A673 (cell line): Measurements from ENCODE around the gene OLFM1.

Source experiments
- EZH2 ChIP-seq: fragments of 200-600 bp; sonication (generic); IDR thresholded peaks from 2 replicates; pipeline ENCODE4 v1.6.1; 2017; ENCODE audit warnings: borderline replicate concordance, low read depth, mild to moderate bottlenecking, mixed read lengths, antibody characterized with exemption, low read length; ENCODE audit not compliant: poor library complexity, severe bottlenecking
- TF ChIP-seq, protein P1 (sequence below): fragments of 300-800, 200-600 bp; sonication (generic); conservative IDR thresholded peaks from 2 replicates; pipeline ENCODE4 v1.5.1; 2017; ENCODE audit warnings: low read depth, mild to moderate bottlenecking, antibody characterized with exemption, low read length, moderate library complexity, mixed read lengths

GRCh38 chr9:135102331-135102730 is 14.9 kb downstream of the OLFM1 start:
- TF ChIP-seq, protein P1, sequence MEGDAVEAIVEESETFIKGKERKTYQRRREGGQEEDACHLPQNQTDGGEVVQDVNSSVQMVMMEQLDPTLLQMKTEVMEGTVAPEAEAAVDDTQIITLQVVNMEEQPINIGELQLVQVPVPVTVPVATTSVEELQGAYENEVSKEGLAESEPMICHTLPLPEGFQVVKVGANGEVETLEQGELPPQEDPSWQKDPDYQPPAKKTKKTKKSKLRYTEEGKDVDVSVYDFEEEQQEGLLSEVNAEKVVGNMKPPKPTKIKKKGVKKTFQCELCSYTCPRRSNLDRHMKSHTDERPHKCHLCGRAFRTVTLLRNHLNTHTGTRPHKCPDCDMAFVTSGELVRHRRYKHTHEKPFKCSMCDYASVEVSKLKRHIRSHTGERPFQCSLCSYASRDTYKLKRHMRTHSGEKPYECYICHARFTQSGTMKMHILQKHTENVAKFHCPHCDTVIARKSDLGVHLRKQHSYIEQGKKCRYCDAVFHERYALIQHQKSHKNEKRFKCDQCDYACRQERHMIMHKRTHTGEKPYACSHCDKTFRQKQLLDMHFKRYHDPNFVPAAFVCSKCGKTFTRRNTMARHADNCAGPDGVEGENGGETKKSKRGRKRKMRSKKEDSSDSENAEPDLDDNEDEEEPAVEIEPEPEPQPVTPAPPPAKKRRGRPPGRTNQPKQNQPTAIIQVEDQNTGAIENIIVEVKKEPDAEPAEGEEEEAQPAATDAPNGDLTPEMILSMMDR = no peak
- TF ChIP-seq EZH2 = no peak
